HepG2 (cell line): Measurements from ENCODE around the gene CEBPG. TPM values are rescaled to one million over a fixed set of nuclear protein-coding genes. Genes with fewer than 3 reads are reported as not detected.

Experiments
- GABPB1 ChIP-seq: IDR thresholded peaks from 2 replicates; pipeline ENCODE4 v1.6.1; 2016; ENCODE audit warnings: mild to moderate bottlenecking, missing genetic modification reagents, moderate library complexity, missing compliant biosample characterization
- KAT2B ChIP-seq: fragments of 150-350 bp; IDR thresholded peaks from 2 replicates; pipeline ENCODE4 v1.6.1; 2014; ENCODE audit warnings: low read depth, low read length, borderline replicate concordance
- NFKBIZ ChIP-seq: IDR thresholded peaks from 2 replicates; pipeline ENCODE4 v1.6.1; 2018; ENCODE audit warnings: missing genetic modification reagents, missing compliant biosample characterization
- PCBP1 ChIP-seq: fragments of 200-400 bp; formaldehyde crosslinking; IDR thresholded peaks from 2 replicates; pipeline ENCODE4 v1.6.1; 2017; ENCODE audit warnings: mild to moderate bottlenecking, low read depth, low read length, borderline replicate concordance
- REL ChIP-seq: sonication (generic); formaldehyde crosslinking; conservative IDR thresholded peaks from 2 replicates; pipeline ENCODE4 v1.8.0; 2022; ENCODE audit warnings: mild to moderate bottlenecking, missing genetic modification reagents, moderate library complexity
- RXRB ChIP-seq: IDR thresholded peaks from 2 replicates; pipeline ENCODE4 v1.6.1; 2016; ENCODE audit warnings: borderline replicate concordance, missing genetic modification reagents, missing compliant biosample characterization
- SOX6 ChIP-seq, 2 experiments: fragments of 450-650 bp in 1 of 2; sonication (generic) in 1 of 2; formaldehyde crosslinking in 1 of 2; IDR thresholded peaks; 2 replicates each; pipeline versions ENCODE4 v1.4.0 to v1.6.1; 2017 to 2020; ENCODE audit warnings: antibody characterized with exemption in 1 of 2, mild to moderate bottlenecking in 1 of 2, missing genetic modification reagents in 1 of 2
- SRY ChIP-seq: sonication (generic); formaldehyde crosslinking; IDR thresholded peaks from 2 replicates; pipeline ENCODE4 v1.8.0; 2022; ENCODE audit warnings: mild to moderate bottlenecking, missing genetic modification reagents
- ZNF225 ChIP-seq: sonication (generic); formaldehyde crosslinking; IDR thresholded peaks from 2 replicates; pipeline ENCODE4 v1.4.0; 2020; ENCODE audit warnings: mild to moderate bottlenecking, missing genetic modification reagents
- ZNF232 ChIP-seq: sonication (generic); formaldehyde crosslinking; IDR thresholded peaks from 2 replicates; pipeline ENCODE4 v1.4.0; 2020; ENCODE audit warnings: missing genetic modification reagents, borderline replicate concordance
- ZNF24 ChIP-seq: fragments of 450-650 bp; IDR thresholded peaks from 2 replicates; pipeline ENCODE4 v1.6.1; 2017; ENCODE audit warnings: antibody characterized with exemption, mild to moderate bottlenecking
- ZNF326 ChIP-seq: sonication (generic); formaldehyde crosslinking; IDR thresholded peaks from 2 replicates; pipeline ENCODE4 v1.4.0; 2020; ENCODE audit warnings: missing genetic modification reagents, borderline replicate concordance
- ZNF501 ChIP-seq: sonication (generic); formaldehyde crosslinking; IDR thresholded peaks from 2 replicates; pipeline ENCODE4 v1.5.1; 2020; ENCODE audit warnings: mild to moderate bottlenecking, moderate library complexity, missing genetic modification reagents
- ZNF589 ChIP-seq: sonication (generic); formaldehyde crosslinking; conservative IDR thresholded peaks from 2 replicates; pipeline ENCODE4 v1.8.0; 2022; ENCODE audit warnings: mild to moderate bottlenecking, moderate library complexity, missing genetic modification reagents
- ZNF598 ChIP-seq: sonication (generic); formaldehyde crosslinking; IDR thresholded peaks from 2 replicates; pipeline ENCODE4 v1.5.1; 2020; ENCODE audit warnings: mild to moderate bottlenecking, missing genetic modification reagents, borderline replicate concordance
- ZNF841 ChIP-seq: sonication (generic); formaldehyde crosslinking; IDR thresholded peaks from 2 replicates; pipeline ENCODE4 v1.8.1; 2023; ENCODE audit warnings: missing genetic modification reagents, borderline replicate concordance
- ZSCAN30 ChIP-seq: sonication (generic); formaldehyde crosslinking; IDR thresholded peaks from 2 replicates; pipeline ENCODE4 v1.5.0; 2020; ENCODE audit warnings: mild to moderate bottlenecking, missing genetic modification reagents
- polyA plus RNA-seq, 8 experiments: library from polyadenylated mRNA; depleted of rRNA in 3 of 8; stranded (reverse) in 7 of 8; unstranded in 1 of 8; fragments of >200 nt; fragmentation: Illumina TruSeq in 4 of 8; extraction: Trizol in 4 of 8; gene quantifications; 2 replicates each; pipeline versions ENCODE4 v1.2.1 to v1.2.3, GENCODE V29; 2011 to 2016; ENCODE audit warnings: low read depth in 4 of 8, missing spikeins in 1 of 8, mixed read lengths in 1 of 8; ENCODE audit not compliant: insufficient read depth in 1 of 8
- total RNA-seq, 5 experiments: library from RNA; depleted of rRNA; stranded (reverse); fragments of >200 nt; fragmentation: Illumina TruSeq; extraction: Trizol; gene quantifications; 2 replicates each; pipeline ENCODE4 v1.2.3, GENCODE V29; 2016; ENCODE audit warnings: low read depth in 1 of 5
- TF ChIP-seq, protein P1 (sequence below): sonication (generic); formaldehyde crosslinking; IDR thresholded peaks from 2 replicates; pipeline ENCODE4 v1.4.0; 2020; ENCODE audit warnings: missing genetic modification reagents, borderline replicate concordance
- TF ChIP-seq, protein P2 (sequence below): sonication (generic); formaldehyde crosslinking; IDR thresholded peaks from 2 replicates; pipeline ENCODE4 v1.4.0; 2020; ENCODE audit warnings: missing genetic modification reagents
- TF ChIP-seq, protein P3 (sequence below): sonication (generic); formaldehyde crosslinking; IDR thresholded peaks from 2 replicates; pipeline ENCODE4 v1.4.0; 2020; ENCODE audit warnings: missing genetic modification reagents, borderline replicate concordance
- TF ChIP-seq, protein P4 (sequence below): conservative IDR thresholded peaks from 2 replicates; pipeline ENCODE4 v1.6.1; 2018; ENCODE audit warnings: missing genetic modification reagents

The CEBPG gene
- total and polyA plus RNA-seq, 2 of the 13 experiments (the other 11 are each of a cell fraction or from before 2014, with no cell fraction given): 25.7 to 34.3 TPM

DNA sequence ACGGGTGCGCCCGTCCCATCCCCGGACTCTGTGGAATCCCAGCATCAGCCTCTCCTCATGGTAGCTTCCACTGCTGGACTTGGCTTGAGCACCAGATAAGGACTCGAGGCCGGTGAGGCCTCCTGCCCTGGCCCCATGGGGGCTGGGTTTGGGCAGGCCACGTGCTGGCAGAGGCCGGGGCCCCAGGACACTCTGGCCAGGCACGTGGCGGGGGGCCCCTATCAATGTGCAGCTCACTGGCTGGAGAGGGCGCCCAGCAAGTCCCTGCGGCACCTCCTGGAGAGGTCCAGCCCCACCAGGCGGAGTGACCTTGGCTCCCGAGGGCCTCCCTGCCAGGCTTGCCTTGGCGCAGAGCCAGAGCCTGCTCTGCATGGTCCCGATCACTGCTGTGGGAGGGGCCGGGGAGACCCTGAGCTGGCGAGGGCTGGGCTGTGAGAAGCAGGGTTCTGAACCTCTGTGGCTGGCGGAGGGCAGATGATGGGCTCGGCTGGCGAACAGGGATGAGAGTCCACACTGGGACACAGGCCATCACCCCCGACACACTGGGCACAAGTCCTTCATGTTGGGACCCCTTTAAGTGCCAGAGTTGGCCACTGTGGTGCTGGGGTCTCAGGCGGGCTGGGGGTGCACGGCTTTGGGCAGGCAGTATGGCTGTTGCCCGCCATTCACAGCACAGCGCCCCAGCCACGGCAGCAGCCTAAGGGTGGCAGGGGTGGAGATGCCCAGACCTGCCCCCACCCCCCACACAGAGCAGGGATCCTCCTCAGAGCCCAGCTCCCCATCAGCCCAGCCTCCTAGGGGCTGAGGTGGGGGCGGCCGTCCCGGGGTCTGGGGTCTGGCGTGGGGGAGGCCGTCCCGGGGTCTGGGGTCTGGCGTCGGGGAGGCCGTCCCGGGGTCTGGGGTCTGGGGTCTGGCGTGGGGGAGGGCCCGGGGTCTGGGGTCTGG, 19.1 kb downstream of the CEBPG start (continued):
- TF ChIP-seq, protein P1, sequence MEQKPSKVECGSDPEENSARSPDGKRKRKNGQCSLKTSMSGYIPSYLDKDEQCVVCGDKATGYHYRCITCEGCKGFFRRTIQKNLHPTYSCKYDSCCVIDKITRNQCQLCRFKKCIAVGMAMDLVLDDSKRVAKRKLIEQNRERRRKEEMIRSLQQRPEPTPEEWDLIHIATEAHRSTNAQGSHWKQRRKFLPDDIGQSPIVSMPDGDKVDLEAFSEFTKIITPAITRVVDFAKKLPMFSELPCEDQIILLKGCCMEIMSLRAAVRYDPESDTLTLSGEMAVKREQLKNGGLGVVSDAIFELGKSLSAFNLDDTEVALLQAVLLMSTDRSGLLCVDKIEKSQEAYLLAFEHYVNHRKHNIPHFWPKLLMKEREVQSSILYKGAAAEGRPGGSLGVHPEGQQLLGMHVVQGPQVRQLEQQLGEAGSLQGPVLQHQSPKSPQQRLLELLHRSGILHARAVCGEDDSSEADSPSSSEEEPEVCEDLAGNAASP (CRISPR knock-in tag): peak; percentile 93
- TF ChIP-seq ZNF598 (CRISPR knock-in tag): peak; percentile 92
- peak; percentile 99 for TF ChIP-seq ZNF232
- TF ChIP-seq REL (CRISPR knock-in tag): peak; percentile 98
- TF ChIP-seq GABPB1 (CRISPR knock-in tag): peak; percentile 89
- TF ChIP-seq, protein P2, sequence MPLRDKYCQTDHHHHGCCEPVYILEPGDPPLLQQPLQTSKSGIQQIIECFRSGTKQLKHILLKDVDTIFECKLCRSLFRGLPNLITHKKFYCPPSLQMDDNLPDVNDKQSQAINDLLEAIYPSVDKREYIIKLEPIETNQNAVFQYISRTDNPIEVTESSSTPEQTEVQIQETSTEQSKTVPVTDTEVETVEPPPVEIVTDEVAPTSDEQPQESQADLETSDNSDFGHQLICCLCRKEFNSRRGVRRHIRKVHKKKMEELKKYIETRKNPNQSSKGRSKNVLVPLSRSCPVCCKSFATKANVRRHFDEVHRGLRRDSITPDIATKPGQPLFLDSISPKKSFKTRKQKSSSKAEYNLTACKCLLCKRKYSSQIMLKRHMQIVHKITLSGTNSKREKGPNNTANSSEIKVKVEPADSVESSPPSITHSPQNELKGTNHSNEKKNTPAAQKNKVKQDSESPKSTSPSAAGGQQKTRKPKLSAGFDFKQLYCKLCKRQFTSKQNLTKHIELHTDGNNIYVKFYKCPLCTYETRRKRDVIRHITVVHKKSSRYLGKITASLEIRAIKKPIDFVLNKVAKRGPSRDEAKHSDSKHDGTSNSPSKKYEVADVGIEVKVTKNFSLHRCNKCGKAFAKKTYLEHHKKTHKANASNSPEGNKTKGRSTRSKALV (CRISPR knock-in tag): peak; percentile 98
- TF ChIP-seq, protein P3, sequence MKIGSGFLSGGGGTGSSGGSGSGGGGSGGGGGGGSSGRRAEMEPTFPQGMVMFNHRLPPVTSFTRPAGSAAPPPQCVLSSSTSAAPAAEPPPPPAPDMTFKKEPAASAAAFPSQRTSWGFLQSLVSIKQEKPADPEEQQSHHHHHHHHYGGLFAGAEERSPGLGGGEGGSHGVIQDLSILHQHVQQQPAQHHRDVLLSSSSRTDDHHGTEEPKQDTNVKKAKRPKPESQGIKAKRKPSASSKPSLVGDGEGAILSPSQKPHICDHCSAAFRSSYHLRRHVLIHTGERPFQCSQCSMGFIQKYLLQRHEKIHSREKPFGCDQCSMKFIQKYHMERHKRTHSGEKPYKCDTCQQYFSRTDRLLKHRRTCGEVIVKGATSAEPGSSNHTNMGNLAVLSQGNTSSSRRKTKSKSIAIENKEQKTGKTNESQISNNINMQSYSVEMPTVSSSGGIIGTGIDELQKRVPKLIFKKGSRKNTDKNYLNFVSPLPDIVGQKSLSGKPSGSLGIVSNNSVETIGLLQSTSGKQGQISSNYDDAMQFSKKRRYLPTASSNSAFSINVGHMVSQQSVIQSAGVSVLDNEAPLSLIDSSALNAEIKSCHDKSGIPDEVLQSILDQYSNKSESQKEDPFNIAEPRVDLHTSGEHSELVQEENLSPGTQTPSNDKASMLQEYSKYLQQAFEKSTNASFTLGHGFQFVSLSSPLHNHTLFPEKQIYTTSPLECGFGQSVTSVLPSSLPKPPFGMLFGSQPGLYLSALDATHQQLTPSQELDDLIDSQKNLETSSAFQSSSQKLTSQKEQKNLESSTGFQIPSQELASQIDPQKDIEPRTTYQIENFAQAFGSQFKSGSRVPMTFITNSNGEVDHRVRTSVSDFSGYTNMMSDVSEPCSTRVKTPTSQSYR: peak; percentile 93
- TF ChIP-seq, protein P4, sequence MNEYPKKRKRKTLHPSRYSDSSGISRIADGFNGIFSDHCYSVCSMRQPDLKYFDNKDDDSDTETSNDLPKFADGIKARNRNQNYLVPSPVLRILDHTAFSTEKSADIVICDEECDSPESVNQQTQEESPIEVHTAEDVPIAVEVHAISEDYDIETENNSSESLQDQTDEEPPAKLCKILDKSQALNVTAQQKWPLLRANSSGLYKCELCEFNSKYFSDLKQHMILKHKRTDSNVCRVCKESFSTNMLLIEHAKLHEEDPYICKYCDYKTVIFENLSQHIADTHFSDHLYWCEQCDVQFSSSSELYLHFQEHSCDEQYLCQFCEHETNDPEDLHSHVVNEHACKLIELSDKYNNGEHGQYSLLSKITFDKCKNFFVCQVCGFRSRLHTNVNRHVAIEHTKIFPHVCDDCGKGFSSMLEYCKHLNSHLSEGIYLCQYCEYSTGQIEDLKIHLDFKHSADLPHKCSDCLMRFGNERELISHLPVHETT (CRISPR knock-in tag): peak; percentile 88
- TF ChIP-seq ZNF501 (CRISPR knock-in tag): peak; percentile 95; the same call in 1 of the 2 replicates
- no peak for TF ChIP-seq ZNF24
- TF ChIP-seq RXRB (CRISPR knock-in tag): peak; percentile 94
- peak; percentile 99 for TF ChIP-seq ZNF225 (CRISPR knock-in tag)
- no peak for TF ChIP-seq SOX6 (IDR thresholded peaks at IDR 0.05)
- TF ChIP-seq SOX6 (CRISPR knock-in tag; IDR thresholded peaks at IDR 0.05): peak; percentile 96
- TF ChIP-seq ZNF589 (CRISPR knock-in tag): peak; percentile 97
- no peak for TF ChIP-seq KAT2B
- no peak for TF ChIP-seq PCBP1
- no peak for TF ChIP-seq ZNF326
- TF ChIP-seq ZSCAN30 (CRISPR knock-in tag): peak; percentile 99
- peak; percentile 100 for TF ChIP-seq SRY (CRISPR knock-in tag)
- peak; percentile 98 for TF ChIP-seq NFKBIZ (CRISPR knock-in tag)
- peak; percentile 91; the same call in 1 of the 2 replicates for TF ChIP-seq ZNF841
